Smooth muscle cell (in vitro differentiated cells): ENCODE measurements around the gene ARL14. TPM values are rescaled to one million over a fixed set of nuclear protein-coding genes. Genes with fewer than 3 reads are reported as not detected.

Experiments
- DNase-seq: peaks from one replicate; lab custom pipeline; 2025; ENCODE audit not compliant: unreplicated experiment; lab: John Stamatoyannopoulos, UW
- H2AFZ ChIP-seq: fragments of 200-600 bp; sonication (generic); 2 replicates; pipeline ENCODE4 v1.6.0; 2016; ENCODE audit warnings: antibody characterized with exemption, low read depth, mild to moderate bottlenecking
- H3F3A ChIP-seq: fragments of 200-600 bp; sonication (generic); 2 replicates; pipeline ENCODE4 v1.6.0; 2017; ENCODE audit warnings: antibody characterized with exemption, low read depth
- H3K27ac ChIP-seq: fragments of 200-600 bp; sonication (generic); 2 replicates; pipeline ENCODE4 v1.5.1; 2016; ENCODE audit warnings: low read depth, mild to moderate bottlenecking
- H3K27me3 ChIP-seq: fragments of 200-600 bp; sonication (generic); 2 replicates; pipeline ENCODE4 v1.6.1; 2016; ENCODE audit warnings: low read depth, mild to moderate bottlenecking
- H3K36me3 ChIP-seq: fragments of 200-600 bp; sonication (generic); 2 replicates; pipeline ENCODE4 v1.5.1; 2016; ENCODE audit warnings: low read depth
- H3K4me1 ChIP-seq: fragments of 200-600 bp; sonication (generic); 2 replicates; pipeline ENCODE4 v1.5.1; 2016; ENCODE audit warnings: low read depth
- H3K4me2 ChIP-seq: fragments of 200-600 bp; sonication (generic); 2 replicates; pipeline ENCODE4 v1.6.0; 2016; ENCODE audit warnings: mild to moderate bottlenecking
- H3K4me3 ChIP-seq: fragments of 200-600 bp; sonication (generic); 2 replicates; pipeline ENCODE4 v1.5.1; 2016; ENCODE audit warnings: mild to moderate bottlenecking
- H3K79me2 ChIP-seq: fragments of 200-600 bp; sonication (generic); 2 replicates; pipeline ENCODE4 v1.6.0; 2016; ENCODE audit warnings: low read depth, mild to moderate bottlenecking
- H3K9ac ChIP-seq: fragments of 200-600 bp; sonication (generic); 2 replicates; pipeline ENCODE4 v1.6.0; 2016; ENCODE audit warnings: low read depth
- H3K9me3 ChIP-seq: fragments of 200-600 bp; sonication (generic); replicated peaks from 2 replicates; pipeline ENCODE4 v1.5.1; 2016; ENCODE audit warnings: low read depth
- H4K20me1 ChIP-seq: fragments of 200-600 bp; sonication (generic); 2 replicates; pipeline ENCODE4 v1.6.0; 2016; ENCODE audit warnings: low read depth
- WGBS: methylation state at CpG from one replicate; pipeline ENCODE4 v1.1.7; 2016; ENCODE audit warnings: low lambda C conversion rate; 5-methylcytosine and 5-hydroxymethylcytosine counted together
- polyA plus RNA-seq: library from polyadenylated mRNA; unstranded; fragments of >200 nt; fragmentation: Nextera tagmentation; extraction: Ambion mirVana; gene quantifications from 2 replicates; pipeline ENCODE4 v1.2.1, GENCODE V29; 2016
- total RNA-seq: library from RNA; depleted of rRNA; stranded (reverse); fragments of >200 nt; gene quantifications from 2 replicates; pipeline ENCODE4 v1.2.3, GENCODE V29; 2014
- TF ChIP-seq, protein P1 (sequence below): fragments of 200-600 bp; sonication (generic); IDR thresholded peaks from 2 replicates; pipeline ENCODE4 v1.5.1; 2017; ENCODE audit warnings: borderline replicate concordance, mild to moderate bottlenecking, antibody characterized with exemption; ENCODE audit not compliant: insufficient read depth, poor library complexity, severe bottlenecking

The ARL14 gene
- total and polyA plus RNA-seq, 2 experiments from 2014 or later = 1.1 TPM; not detected in 1

DNA sequence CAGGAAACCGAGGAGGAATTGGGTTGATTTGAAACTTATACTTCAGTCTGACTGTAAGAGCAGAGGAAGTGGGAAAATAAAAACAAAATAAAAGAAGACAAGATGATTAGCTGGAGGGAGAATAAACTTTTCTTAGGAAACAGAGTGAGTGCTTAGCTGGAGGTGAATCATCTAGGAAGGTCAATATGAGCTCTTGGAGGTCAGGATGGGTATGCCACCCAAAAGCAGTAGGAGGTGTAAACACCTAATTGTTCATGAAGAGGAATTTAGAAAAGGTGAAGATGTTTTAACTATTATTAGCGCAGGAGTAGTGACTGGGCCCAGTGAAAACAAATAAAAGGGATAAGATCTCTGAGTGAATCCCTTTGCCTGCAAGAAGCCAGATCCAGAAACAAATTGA lies 39.9 kb upstream of the ARL14 start:
- no peaks in the 10 kb centered on the region for H3K4me1 ChIP-seq
- H3K79me2 ChIP-seq = no peaks in the 10 kb centered on the region
- no peaks in the 10 kb centered on the region for H4K20me1 ChIP-seq
- DNase-seq = no peak
- 88% methylated on average over 2 of the region's 2 CpGs for WGBS
- TF ChIP-seq, protein P1, sequence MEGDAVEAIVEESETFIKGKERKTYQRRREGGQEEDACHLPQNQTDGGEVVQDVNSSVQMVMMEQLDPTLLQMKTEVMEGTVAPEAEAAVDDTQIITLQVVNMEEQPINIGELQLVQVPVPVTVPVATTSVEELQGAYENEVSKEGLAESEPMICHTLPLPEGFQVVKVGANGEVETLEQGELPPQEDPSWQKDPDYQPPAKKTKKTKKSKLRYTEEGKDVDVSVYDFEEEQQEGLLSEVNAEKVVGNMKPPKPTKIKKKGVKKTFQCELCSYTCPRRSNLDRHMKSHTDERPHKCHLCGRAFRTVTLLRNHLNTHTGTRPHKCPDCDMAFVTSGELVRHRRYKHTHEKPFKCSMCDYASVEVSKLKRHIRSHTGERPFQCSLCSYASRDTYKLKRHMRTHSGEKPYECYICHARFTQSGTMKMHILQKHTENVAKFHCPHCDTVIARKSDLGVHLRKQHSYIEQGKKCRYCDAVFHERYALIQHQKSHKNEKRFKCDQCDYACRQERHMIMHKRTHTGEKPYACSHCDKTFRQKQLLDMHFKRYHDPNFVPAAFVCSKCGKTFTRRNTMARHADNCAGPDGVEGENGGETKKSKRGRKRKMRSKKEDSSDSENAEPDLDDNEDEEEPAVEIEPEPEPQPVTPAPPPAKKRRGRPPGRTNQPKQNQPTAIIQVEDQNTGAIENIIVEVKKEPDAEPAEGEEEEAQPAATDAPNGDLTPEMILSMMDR = no peak
- H3K27me3 ChIP-seq = no peaks in the 10 kb centered on the region
- H3F3A ChIP-seq = no peaks in the 10 kb centered on the region
- H3K9ac ChIP-seq = no peak overlapping the region
- no peaks in the 10 kb centered on the region for H3K36me3 ChIP-seq
- no peak overlapping the region for H2AFZ ChIP-seq
- no peak overlapping the region for H3K4me2 ChIP-seq
- H3K9me3 ChIP-seq = no peaks in the 10 kb centered on the region
- no peak overlapping the region for H3K27ac ChIP-seq
- no peak overlapping the region for H3K4me3 ChIP-seq

DNA sequence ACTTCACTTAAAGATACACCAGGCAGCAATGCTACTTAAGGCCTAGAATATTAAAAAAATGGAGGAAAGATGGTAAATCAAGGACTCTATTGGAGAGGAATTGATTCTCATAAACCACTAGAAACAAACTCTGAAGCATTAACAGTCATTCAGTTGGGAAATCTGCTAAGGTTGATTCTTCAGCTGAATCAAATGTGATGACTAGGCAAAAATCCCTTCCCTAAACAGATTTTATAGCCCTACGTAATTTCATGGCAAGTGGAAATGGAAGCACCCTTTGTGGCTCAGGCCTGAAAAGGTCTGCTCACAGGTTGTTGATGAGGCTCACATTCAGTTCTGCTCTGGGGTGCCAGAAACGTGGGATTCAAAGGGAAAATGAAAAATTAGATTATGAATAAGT lies 38.8 kb upstream of the ARL14 start:
- no peak overlapping the region for H2AFZ ChIP-seq
- H3K9ac ChIP-seq = no peak overlapping the region
- H3K27me3 ChIP-seq = no peaks in the 10 kb centered on the region
- no peak overlapping the region for H3K27ac ChIP-seq
- no peaks in the 10 kb centered on the region for H3K4me1 ChIP-seq
- no peaks in the 10 kb centered on the region for H3F3A ChIP-seq
- H3K36me3 ChIP-seq = no peaks in the 10 kb centered on the region
- H3K9me3 ChIP-seq = no peaks in the 10 kb centered on the region
- H3K79me2 ChIP-seq = no peaks in the 10 kb centered on the region
- WGBS = 83% methylated on average over 2 of the region's 2 CpGs
- TF ChIP-seq, protein P1 = no peak
- no peak overlapping the region for H3K4me3 ChIP-seq
- H4K20me1 ChIP-seq = no peaks in the 10 kb centered on the region
- no peak for DNase-seq
- no peak overlapping the region for H3K4me2 ChIP-seq

DNA sequence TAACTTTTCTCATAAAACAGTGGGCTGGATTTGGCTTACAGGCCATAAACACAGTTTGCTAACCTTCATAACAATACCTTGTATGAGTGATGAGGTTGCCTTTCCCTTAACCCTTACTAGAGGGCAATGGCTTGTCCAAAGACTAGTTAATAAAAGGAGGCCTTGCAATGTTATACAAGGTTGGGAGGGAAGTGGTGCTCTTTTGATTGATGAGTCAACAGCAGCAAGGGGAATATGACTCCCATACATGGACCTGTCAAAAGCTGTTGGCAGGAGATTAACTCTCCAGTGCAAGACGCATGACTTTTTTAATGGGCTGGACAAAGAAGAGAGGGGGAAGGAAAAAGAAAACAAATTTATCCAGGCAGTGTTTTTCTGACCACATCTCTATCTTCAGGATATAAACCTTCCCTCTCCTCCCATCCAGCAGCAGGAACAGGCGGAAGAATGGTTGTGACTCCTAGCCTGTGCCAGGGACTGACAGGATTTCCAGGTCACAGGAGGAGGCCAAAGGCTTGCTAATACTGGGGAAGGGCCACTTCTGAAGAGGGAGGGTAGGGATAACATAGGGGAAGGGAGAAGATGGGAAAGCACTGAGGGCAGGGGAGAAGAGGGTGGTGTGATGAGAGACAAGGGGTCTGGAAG lies 35.2 kb upstream of the ARL14 start:
- Histone ChIP-seq H3K9ac (no peak overlapping the region), H3K27me3 (no peaks in the 10 kb centered on the region), H3K79me2 (no peaks in the 10 kb centered on the region), H4K20me1 (no peaks in the 10 kb centered on the region), H3F3A (no peaks in the 10 kb centered on the region), H3K4me2 (no peak overlapping the region), H3K4me1 (peaks cover 5% of the 10 kb centered on the region), H2AFZ (no peak overlapping the region), H3K9me3 (no peaks in the 10 kb centered on the region), H3K36me3 (no peaks in the 10 kb centered on the region), H3K4me3 (no peak overlapping the region), H3K27ac (no peak overlapping the region)
- WGBS = 53% methylated on average over 2 of the region's 2 CpGs
- no peak for DNase-seq
- TF ChIP-seq, protein P1 = no peak

DNA sequence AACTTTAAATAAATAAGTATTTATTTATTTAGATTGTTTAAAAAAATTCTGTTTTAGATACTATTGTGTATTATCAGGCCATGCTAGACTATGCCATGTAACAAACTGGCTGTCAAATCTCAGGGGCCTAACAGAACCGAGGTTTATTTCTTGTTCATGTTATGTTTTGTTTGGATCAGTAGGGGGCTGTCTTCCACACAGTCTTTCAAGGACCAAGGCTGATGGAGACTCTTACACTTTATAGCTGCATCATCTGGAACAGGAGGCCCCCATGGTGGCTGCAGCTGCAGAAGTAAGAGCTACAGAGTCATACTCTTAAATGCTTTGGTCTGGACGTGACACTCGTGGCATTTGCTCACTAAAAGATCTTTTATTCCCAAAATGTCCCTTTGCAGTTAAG lies 33.0 kb upstream of the ARL14 start:
- no peak overlapping the region for H3K4me3 ChIP-seq
- peaks cover 5% of the 10 kb centered on the region for H3K4me1 ChIP-seq
- no peak for DNase-seq
- TF ChIP-seq, protein P1 = no peak
- no peak overlapping the region for H3K27ac ChIP-seq
- H3K4me2 ChIP-seq = no peak overlapping the region
- no peaks in the 10 kb centered on the region for H4K20me1 ChIP-seq
- no peak overlapping the region for H2AFZ ChIP-seq
- WGBS = 54% methylated on average over 3 of the region's 3 CpGs
- H3K36me3 ChIP-seq = no peaks in the 10 kb centered on the region
- H3K27me3 ChIP-seq = no peaks in the 10 kb centered on the region
- no peaks in the 10 kb centered on the region for H3F3A ChIP-seq
- no peaks in the 10 kb centered on the region for H3K79me2 ChIP-seq
- H3K9me3 ChIP-seq = no peaks in the 10 kb centered on the region
- no peak overlapping the region for H3K9ac ChIP-seq
